ENCODE results near the gene SLC7A7. TPM values are rescaled to one million over a fixed set of nuclear protein-coding genes. Genes with fewer than 3 reads are reported as not detected.
"Not testable (repeated sequence)": the region's sequence is repeated elsewhere in the genome, so short reads cannot be mapped to it uniquely, and the experiment has no call there.

SLC7A7 gene
- total RNA-seq, 2 donors from 2014 or later = 11.4 to 17.5 TPM

DNA sequence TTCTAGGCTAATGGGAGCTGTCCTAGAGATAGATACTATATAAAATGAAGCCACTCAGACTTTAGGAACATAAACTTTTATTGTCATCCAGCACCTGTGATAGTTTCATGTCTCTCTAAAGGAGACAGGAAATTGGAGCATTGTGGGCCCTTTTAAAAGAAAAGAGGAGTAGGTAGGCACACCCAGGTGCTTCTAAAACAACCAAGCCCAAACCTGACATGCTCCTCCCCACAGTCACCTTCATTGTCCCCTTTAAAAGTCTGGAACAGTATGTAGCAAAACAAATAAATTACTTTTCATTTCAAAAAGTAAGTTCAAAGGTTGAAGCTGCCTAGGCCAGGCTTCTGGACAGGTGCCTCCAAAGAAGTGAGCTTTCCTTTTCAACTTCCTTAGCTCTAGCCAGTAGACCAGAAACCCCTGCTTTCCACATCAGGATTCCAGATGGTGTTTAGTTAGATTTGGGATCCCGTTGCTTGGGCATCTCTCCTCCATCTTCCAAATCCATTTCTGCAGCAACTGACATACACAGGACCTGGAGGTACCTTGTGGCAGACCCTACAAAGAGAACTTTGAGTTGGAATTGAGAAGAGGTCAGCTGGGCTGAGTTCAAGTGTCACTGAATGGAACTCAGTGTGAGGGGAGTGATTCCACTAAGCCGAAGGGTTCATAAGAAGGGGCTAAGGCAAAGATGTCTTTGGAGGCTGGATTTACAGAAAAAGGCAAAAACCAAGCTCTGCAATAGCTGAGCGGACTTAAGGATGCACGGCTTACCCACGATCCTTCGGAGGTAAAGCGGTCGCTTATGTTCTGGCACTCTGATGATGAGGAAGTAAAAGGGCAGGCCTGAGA is 41.8 kb downstream of the SLC7A7 start:
- DNase-seq (ENCODE audit: low spot score) = no peak
- intact Hi-C loops (cut with DNase I) = no loop called here

DNA sequence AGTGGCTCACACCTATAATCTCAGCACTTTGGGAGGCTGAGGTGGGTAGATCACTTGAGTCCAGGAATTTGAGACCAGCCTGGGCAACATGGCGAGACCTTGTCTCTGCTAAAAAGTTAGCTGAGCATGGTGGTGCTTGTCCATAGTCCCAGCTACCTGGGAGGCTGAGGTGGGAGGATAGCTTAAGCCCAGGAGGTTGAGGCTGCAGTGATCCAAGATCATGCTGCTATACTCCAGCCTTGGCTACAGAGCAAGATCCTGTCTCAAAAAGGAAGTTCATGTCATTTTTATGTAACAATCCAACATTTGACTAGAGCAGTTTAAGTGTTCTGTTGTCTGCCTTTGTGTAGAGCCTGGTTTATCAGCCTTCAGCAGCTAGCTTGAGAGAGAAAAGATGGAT is 42.5 kb downstream of the SLC7A7 start:
- DNase-seq (ENCODE audit: low spot score) = no peak
- intact Hi-C loops (cut with DNase I) = no loop called here

DNA sequence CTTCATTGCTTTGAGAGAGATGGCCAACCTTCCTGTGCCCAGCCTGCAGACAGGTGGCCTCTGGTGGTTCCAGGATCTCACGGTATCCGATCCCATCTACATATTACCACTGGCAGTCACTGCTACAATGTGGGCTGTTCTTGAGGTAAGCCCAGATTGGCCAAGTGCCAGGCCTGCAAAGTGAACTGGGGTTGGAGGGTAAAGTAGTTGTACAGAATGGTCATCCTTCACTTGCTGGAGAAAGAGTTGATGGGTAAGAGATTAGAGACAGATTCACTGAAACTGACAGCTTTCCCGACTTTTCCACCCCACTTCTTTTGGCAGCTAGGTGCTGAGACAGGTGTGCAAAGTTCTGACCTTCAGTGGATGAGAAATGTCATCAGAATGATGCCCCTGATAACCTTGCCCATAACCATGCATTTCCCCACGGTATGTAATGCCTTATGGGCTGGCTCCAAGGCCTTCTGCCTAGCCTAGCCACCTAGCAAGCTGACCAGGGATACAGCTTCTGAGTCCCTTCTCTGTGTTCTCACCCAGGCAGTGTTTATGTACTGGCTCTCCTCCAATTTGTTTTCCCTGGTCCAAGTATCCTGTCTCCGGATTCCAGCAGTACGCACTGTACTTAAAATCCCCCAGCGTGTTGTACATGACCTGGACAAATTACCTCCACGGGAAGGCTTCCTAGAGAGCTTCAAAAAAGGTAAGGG is 44.6 kb downstream of the SLC7A7 start:
- no peak for DNase-seq (ENCODE audit: low spot score)
- intact Hi-C loops (cut with DNase I) = no loop called here

DNA sequence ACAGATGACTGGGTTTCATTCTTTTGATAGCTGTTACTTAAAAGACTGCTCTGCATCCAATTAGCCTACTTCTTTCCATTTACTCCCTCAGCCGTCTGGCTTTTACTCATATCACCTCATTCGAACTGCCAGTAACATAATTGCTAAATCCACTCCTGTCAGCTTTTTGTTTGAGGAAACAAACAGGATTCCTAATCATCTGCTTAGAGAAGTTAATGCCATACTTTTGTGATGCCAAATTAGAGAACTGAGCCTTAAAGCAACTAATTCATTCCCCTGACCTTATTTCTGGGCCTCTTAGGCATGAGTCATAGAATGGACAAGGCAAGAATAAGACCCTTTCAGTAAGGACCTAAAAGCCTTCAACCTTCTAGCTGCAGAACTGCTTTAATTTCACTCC is 45.9 kb downstream of the SLC7A7 start:
- intact Hi-C loops (cut with DNase I) = no loop called here
- no peak for DNase-seq (ENCODE audit: low spot score)

DNA sequence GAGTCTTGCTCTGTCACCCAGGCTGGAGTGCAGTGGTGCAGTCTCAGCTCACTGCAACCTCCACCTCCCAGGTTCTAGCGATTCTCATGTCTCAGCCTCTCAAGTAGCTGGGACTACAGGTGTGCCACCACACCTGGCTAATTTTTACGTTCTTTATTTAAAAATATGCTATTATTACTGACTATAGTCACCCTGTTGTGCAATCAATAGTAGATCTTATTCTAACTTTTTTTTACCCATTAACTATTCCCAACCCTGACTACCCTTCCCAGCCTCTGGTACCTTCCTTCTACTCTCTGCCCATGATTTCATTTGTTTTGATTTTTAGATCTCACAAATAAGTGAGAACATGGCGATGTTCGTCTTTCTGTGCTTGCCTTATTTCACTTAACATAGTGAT is 46.3 kb downstream of the SLC7A7 start:
- intact Hi-C loops (cut with DNase I) = no loop called here
- DNase-seq (ENCODE audit: low spot score) = no peak

DNA sequence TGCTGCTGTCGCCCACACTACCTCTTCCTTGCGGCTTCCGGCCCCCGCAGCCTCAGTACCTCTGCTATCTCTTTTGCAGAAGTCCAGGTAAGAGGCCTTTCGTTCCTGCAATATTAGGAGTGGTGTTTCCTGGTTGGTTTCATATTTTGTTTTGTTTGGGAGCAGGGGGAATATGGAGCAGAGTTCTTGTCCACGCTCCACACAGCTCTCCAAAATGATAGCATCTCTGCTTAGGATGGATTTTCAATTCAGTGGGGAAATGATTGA is 48.0 kb downstream of the SLC7A7 start:
- intact Hi-C loops (cut with DNase I) = no loop called here
- DNase-seq (ENCODE audit: low spot score) = no peak

DNA sequence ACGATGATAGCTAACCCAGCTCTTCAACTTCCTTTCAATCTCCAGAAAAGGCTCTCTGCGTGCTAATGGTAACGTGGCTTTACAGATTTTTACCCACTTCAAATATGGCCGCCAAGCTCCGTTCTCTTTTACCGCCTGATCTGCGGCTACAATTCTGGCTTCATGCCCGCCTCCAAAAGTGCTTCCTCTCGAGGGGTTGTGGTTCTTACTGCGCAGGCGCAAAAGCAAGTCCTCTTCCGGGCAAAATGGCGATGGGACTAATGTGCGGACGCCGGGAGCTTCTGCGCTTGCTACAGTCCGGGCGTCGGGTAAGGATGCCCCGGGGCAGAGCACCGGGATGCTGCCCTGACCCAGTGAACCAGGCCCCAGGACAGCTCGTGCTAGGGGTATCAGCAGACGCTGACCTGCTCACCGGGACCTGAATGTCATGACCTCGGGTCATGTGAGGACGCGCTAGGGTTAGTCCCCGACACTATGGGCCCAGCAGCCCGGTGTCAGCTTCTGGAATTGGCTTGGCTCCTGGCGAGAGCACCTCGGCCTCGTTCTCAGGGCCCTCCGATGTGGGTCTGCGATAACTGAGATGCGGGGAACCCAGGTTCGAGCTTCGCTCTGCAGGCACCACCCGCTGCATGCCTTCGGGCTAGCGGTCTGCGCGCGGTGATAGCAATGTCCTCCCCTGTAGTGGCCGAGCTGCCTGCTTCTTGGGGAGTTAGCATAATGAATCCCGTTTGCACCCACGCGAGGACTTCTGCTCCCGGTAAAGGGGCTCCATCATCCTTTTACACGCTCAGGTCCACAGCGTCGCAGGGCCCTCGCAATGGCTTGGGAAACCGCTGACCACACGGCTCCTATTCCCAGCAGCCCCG is 48.5 kb downstream of the SLC7A7 start, which contains the start of gene OXA1L:
TSS of gene OXA1L (plus strand) at position 232 of the 866 bp plus-strand sequence. CDS start at position 246, 14 bp downstream.
- intact Hi-C loops (cut with DNase I) = no loop called here
- DNase-seq (ENCODE audit: low spot score) = peak; percentile 99

DNA sequence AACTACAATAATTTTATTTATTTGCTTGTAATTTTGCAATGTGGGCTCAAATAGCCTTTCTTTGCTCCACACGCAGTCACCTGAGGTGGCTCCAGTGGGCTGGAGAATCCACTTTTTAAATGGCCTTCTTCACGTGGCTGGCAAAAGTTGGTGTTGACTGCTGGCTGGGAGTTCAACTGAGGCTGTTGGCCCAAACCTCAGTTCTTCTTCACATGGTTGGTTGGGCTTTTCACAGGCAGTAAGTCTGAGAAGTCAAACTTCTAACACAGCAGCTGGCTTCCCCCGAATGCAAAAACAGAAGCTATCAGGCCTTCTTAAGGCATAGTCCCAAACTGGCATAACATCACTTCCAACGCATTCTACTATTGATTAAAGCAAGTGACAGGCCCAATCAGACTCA is 50.9 kb downstream of the SLC7A7 start:
- no peak for DNase-seq (ENCODE audit: low spot score)
- intact Hi-C loops (cut with DNase I) = no loop called here

DNA sequence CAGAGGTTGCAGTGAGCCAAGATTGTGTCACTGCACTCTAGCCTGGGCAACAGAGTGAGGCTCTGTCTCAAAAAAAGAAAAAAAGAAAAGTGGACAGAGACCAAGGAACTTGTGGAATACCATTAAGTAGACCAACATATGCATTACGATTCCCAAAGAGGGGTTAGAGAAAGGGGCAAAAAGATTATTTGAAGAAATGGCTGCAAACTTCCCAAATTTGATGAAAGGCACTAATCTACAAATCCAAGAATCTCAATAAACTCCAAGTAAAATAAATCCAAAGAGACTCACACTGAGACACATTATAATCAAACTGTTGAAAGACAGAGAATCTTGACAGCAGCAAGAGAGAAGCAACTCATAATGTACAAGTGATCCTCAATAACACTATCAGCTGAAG is 53.5 kb downstream of the SLC7A7 start:
- intact Hi-C loops (cut with DNase I) = no loop called here
- no peak for DNase-seq (ENCODE audit: low spot score)

DNA sequence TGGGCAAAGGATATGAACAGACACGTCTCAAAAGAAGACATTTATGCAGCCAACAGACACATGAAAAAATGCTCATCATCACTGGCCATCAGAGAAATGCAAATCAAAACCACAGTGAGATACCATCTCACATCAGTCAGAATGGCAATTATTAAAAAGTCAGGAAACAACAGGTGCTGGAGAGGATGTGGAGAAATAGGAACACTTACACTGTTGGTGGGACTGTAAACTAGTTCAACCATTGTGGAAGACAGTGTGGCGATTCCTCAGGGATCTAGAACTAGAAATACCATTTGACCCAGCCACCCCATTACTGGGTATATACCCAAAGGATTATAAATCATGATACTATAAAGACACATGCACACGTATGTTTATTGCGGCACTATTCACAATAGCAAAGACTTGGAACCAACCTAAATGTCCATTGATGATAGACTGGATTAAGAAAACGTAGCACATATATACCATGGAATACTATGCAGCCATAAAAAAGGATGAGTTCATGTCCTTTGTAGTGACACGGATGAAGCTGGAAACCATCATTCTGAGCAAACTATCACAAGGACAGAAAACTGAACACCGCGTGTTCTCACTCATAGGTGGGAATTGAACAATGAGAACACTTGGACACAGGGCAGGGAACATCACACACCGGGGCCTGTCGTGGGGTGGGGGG is 57.1 kb downstream of the SLC7A7 start:
- DNase-seq (ENCODE audit: low spot score); intact Hi-C loops (cut with DNase I): not testable (repeated sequence)

DNA sequence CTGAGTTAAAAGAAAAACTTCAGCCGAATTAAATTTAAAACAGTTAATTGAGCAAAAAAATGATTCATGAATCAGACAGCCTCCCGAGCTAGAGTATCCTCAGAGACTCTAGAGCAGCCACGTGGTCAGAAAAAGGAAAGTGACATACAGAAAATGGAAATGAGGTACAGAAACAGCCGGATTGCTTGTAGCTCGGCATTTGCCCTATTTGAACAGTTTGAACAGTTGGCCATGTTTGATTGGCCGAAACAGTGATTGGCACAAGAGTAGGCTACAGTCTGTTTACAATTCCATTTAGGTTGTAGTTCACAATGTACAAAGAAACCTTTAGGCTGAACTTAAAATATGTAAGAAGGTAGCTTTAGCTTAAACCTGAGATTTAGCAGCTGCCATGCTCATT is 61.6 kb downstream of the SLC7A7 start:
- intact Hi-C loops (cut with DNase I) = no loop called here
- no peak for DNase-seq (ENCODE audit: low spot score)

DNA sequence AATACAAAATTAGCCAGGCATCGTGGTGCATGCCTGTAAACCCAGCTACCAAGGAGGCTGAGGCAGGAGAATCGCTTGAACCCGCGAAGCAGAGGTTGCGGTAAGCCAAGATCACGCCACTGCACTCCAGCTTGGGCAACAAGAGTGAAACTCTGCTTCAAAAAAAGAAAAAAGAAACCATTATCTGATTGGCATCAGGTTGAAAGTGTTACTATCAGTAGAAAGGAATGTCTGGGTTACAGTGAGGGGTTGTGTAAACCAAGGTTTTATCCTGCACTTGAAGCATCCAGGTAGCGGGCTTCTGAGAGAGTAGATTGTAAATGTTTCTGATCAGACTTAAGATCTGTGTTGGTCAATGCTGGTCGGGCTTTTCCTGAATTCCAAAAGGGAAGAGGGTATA is 62.8 kb downstream of the SLC7A7 start:
- intact Hi-C loops (cut with DNase I) = loop anchor here in 1 of 2 donors (1.0 kb wide), 1 partner anchor 30 kb away; no protein-coding TSS in a partner anchor
- no peak for DNase-seq (ENCODE audit: low spot score)

DNA sequence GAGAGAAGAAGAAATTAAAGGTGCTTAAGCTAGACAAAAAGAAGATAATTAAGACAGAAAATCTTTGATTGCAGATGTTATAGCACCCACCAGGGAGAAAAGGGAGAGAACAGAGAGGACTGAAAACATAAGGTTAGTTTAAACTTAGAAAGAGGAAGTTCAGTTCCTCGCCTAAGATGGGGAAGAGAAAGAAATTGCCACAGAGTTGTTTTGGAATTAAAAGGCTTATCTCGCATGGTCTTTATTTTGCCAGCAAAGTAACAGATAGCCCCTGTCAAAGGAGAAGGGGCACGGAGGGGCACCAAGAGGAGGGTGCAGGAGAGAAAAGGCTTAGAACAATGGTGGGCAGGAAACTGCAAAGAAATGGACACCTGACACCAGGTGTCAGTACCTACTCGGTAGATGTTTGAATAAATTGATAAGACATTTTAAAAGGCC is 66.6 kb downstream of the SLC7A7 start:
- intact Hi-C loops (cut with DNase I) = no loop called here
- DNase-seq (ENCODE audit: low spot score) = no peak

DNA sequence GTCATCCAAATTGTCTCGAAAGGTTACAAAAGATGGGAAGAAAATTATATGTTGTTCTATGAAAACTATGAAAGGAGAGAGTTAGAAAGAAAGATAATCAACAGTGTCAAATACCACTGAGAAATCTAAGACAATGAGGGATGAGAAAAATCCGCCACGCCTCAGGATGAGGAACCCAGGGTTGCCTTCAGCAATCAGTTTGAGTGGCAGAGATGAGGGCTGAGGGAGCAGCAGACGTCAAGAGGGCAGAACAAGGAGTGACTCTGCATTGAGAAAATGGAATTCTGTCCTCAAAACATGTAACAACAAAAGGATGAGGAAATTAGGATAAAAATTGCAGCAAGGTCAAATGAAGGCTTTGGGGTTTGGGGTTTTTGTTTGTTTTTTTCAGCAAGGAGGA is 67.0 kb downstream of the SLC7A7 start:
- intact Hi-C loops (cut with DNase I) = no loop called here
- no peak for DNase-seq (ENCODE audit: low spot score)

DNA sequence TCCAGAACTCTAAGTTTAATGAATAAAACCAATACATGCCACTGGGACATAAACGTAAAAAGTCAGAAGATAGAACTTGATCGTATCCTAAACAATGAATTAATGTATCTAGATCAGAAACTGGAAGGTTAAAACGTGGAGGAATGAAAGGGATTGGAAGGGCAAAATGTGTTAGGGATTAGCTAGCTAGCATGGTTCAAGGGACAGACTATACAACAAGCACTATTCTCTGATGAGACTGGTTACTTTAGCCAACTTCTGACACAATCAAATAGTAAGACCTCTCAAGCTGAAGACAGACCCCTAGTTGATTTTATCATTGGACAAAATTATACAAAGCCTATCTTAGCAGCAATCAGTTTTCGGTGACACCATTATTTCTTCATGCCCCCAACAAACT is 67.5 kb downstream of the SLC7A7 start:
- no peak for DNase-seq (ENCODE audit: low spot score)
- intact Hi-C loops (cut with DNase I) = no loop called here

DNA sequence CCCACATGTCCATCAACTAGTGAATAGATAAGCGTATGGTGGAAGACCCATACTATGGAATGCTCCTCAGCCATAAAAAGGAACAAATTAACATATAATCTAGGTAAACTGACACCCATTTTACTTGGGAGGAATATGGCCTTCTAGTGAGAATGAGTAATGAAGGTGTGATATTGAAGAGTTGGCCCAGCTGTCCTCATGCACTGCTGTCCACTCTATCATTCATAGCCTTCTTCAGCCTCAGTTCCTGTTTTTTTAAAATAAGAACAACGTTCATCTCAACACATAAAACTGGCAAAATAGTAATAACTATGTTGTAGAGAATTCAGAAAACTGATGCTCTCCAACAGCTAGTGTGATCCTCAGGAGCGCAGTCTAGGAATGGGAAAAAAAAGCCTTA is 75.2 kb downstream of the SLC7A7 start:
- intact Hi-C loops (cut with DNase I) = no loop called here
- DNase-seq (ENCODE audit: low spot score) = no peak

DNA sequence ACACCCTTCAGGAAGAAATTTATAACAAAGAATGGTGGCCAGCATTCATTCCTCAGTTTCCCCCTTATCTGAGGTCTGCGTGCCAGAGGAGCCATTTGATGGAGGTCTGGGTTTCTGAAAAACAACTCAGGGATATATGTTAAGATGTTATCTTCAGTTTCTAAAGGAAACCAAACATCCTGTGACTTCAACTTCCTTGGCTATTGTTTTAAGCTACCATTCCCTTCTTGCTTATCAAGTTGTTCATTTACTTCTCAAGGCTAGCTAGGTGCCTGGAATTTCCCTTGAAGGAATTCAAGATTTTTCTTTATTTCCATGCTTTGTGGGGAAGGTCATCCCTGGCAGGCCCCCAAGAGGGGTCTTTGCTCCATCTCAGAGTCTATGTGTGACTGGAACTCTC is 75.8 kb downstream of the SLC7A7 start:
- intact Hi-C loops (cut with DNase I) = no loop called here

DNA sequence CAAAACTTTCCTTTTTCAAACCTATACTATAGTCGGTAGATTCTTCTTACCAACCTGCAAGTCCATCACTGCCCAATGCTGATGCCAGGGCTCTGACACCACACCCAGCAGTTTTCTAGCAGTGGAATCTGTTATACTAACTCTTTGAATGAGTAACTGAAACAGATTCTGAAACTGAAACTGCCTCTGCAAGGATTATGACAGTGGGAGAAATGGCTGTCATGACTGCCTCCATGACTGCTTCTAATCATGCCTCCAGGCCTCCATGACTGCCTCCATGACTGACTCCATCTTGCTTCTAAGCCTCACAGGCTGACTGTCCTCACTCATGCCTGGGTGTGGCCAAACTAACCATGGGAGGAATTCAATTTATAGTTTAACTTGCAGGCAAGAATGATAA is 78.2 kb downstream of the SLC7A7 start:
- intact Hi-C loops (cut with DNase I) = no loop called here
- no peak for DNase-seq (ENCODE audit: low spot score)

More for the DNA sequence above, 75.8 kb downstream of the SLC7A7 start:
- no peak for DNase-seq (ENCODE audit: low spot score)

DNA sequence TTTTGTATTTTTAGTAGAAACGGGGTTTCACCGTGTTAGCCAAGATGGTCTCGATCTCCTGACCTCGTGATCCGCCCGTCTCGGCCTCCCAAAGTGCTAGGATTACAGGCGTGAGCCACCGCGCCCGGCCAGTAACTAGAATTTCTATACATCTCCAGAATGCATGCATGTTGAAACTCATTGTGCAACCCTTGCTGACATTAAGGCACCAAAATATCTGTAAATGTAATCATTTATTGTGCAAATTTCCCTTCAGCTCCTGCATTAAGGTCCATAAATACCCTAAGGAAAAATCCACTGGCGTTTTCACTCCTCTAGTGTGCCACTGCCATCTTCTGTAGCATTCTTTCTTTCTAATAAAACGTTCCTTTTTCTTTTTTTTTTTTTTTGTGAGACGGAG is 78.9 kb downstream of the SLC7A7 start:
- DNase-seq (ENCODE audit: low spot score); intact Hi-C loops (cut with DNase I): not testable (repeated sequence)
